Measurements from ENCODE around the gene CYTH1.

DNA sequence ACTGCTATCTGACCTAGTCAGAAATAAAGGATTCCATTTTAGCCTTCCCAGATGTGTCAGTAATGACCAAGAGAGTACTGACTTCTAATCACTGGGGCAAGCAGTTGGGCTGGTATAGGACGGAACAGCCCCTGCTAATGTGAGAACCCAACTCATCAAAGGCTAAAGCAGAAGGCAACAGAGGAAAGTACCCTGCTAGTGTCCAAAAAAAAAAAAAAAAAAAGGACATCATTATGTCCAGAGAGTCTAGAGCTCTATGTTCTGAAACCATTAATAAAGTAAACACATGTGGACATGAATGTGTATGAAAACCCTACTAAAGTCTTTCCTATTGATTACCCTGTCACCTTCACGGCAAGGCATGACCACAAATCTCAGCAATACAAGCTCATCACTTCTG lies 85.0 kb downstream of the CYTH1 start:
- TF ChIP-seq, protein P1, sequence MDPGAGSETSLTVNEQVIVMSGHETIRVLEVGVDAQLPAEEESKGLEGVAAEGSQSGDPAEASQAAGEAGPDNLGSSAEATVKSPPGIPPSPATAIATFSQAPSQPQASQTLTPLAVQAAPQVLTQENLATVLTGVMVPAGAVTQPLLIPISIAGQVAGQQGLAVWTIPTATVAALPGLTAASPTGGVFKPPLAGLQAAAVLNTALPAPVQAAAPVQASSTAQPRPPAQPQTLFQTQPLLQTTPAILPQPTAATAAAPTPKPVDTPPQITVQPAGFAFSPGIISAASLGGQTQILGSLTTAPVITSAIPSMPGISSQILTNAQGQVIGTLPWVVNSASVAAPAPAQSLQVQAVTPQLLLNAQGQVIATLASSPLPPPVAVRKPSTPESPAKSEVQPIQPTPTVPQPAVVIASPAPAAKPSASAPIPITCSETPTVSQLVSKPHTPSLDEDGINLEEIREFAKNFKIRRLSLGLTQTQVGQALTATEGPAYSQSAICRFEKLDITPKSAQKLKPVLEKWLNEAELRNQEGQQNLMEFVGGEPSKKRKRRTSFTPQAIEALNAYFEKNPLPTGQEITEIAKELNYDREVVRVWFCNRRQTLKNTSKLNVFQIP (CRISPR knock-in tag; IDR thresholded peaks at IDR 0.05; ENCODE audit: borderline replicate concordance, low read depth), result no peak
- TF ChIP-seq OSR1 (CRISPR knock-in tag; IDR thresholded peaks at IDR 0.05), result no peak
- TF ChIP-seq ZC3H10 (CRISPR knock-in tag; IDR thresholded peaks at IDR 0.05), result no peak
- TF ChIP-seq PPARA (CRISPR knock-in tag; IDR thresholded peaks at IDR 0.05; ENCODE audit: borderline replicate concordance), result no peak
- no peak for TF ChIP-seq ZFP3 (CRISPR knock-in tag; IDR thresholded peaks at IDR 0.05)
- TF ChIP-seq ARNTL (CRISPR knock-in tag; IDR thresholded peaks at IDR 0.05; ENCODE audit: borderline replicate concordance, low read depth), result no peak
- no peak for TF ChIP-seq CSDC2 (CRISPR knock-in tag; IDR thresholded peaks at IDR 0.05)
- TF ChIP-seq, protein P2, sequence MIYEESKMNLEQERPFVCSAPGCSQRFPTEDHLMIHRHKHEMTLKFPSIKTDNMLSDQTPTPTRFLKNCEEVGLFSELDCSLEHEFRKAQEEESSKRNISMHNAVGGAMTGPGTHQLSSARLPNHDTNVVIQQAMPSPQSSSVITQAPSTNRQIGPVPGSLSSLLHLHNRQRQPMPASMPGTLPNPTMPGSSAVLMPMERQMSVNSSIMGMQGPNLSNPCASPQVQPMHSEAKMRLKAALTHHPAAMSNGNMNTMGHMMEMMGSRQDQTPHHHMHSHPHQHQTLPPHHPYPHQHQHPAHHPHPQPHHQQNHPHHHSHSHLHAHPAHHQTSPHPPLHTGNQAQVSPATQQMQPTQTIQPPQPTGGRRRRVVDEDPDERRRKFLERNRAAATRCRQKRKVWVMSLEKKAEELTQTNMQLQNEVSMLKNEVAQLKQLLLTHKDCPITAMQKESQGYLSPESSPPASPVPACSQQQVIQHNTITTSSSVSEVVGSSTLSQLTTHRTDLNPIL (CRISPR knock-in tag; IDR thresholded peaks at IDR 0.05; ENCODE audit: low read depth), result no peak
- TF ChIP-seq GLIS3 (CRISPR knock-in tag; IDR thresholded peaks at IDR 0.05), result no peak
- TF ChIP-seq TCF4 (CRISPR knock-in tag; IDR thresholded peaks at IDR 0.05; ENCODE audit: borderline replicate concordance), result no peak
- TF ChIP-seq ESRRG (CRISPR knock-in tag; IDR thresholded peaks at IDR 0.05), result no peak
- TF ChIP-seq PATZ1 (CRISPR knock-in tag; IDR thresholded peaks at IDR 0.05; ENCODE audit: borderline replicate concordance), result no peak
- TF ChIP-seq ZNF70 (CRISPR knock-in tag; IDR thresholded peaks at IDR 0.05), result no peak
- TF ChIP-seq TSHZ2 (CRISPR knock-in tag; IDR thresholded peaks at IDR 0.05), result no peak

Data from SK-N-SH treated with all-trans-retinoic acid at 6 μM for 48 hours (cell line).